ENCODE measurements around the gene MYO5C.

GRCh38 chr15:52306270-52306669, 10.7 kb upstream of the MYO5C start:
- TF ChIP-seq CTCF (IDR thresholded peaks at IDR 0.05) (no peak), POLR2AphosphoS5 (IDR thresholded peaks at IDR 0.05; ENCODE audit: low read depth, low read length) (no peak), REST (IDR thresholded peaks at IDR 0.05; ENCODE audit: insufficient read depth in 1 of 2, low read depth in 2 of 2, low read length in 1 of 2) (no peak)

Data from Panc1 (cell line).